ENCODE data around the gene SVOP.

The SVOP gene

GRCh38 chr12:108939594-108939993 is 81.3 kb downstream of the SVOP start:
- peak; percentile 5 to 44 for DNase-seq
- no peaks in the 10 kb centered on the region for H3K79me2 ChIP-seq (ENCODE audit: control insufficient read depth, insufficient read depth, low read length, poor library complexity)
- no peaks in the 10 kb centered on the region for H3K36me3 ChIP-seq (ENCODE audit: control insufficient read depth in 1 of 2, insufficient read depth in 2 of 2, low read length in 2 of 2)
- no peak overlapping the region for H3K14ac ChIP-seq (ENCODE audit: low read length)
- H3K23ac ChIP-seq (ENCODE audit: low read length), result no peak overlapping the region
- H3K9ac ChIP-seq (ENCODE audit: low read length), result no peak overlapping the region
- no CpG with 5 or more reads among the region's 1 CpG for WGBS (ENCODE audit: extremely low coverage, insufficient coverage, insufficient read length)
- no peak overlapping the region for H3K4ac ChIP-seq (ENCODE audit: low read depth, low read length)
- H2BK5ac ChIP-seq (ENCODE audit: low read depth, low read length, poor library complexity), result no peak overlapping the region
- no peak overlapping the region for H2AK5ac ChIP-seq (ENCODE audit: low read length)
- no peak overlapping the region for H3K4me3 ChIP-seq (ENCODE audit: low read depth, low read length)
- H3K4me1 ChIP-seq (ENCODE audit: control insufficient read depth in 1 of 2, insufficient read depth in 2 of 2, low read length in 2 of 2), result no peaks in the 10 kb centered on the region
- no peak overlapping the region for H3K18ac ChIP-seq (ENCODE audit: low read length)
- H4K91ac ChIP-seq (ENCODE audit: low read depth, low read length), result no peak overlapping the region
- H3K4me2 ChIP-seq (ENCODE audit: low read length), result no peak overlapping the region
- no peak overlapping the region for H3K27ac ChIP-seq (ENCODE audit: low read depth, low read length)
- no peak overlapping the region for H2BK12ac ChIP-seq (ENCODE audit: low read length)
- H3K79me1 ChIP-seq (ENCODE audit: low read length), result no peaks in the 10 kb centered on the region
- no peak overlapping the region for H2BK120ac ChIP-seq (ENCODE audit: insufficient read depth, low read length, poor library complexity)
- H4K8ac ChIP-seq (ENCODE audit: low read depth, low read length), result no peak overlapping the region
- no peaks in the 10 kb centered on the region for H3K27me3 ChIP-seq (ENCODE audit: insufficient read depth, low read length)
- no peak overlapping the region for H2AFZ ChIP-seq (ENCODE audit: insufficient read depth, low read length, poor library complexity)
- no peak overlapping the region for H4K12ac ChIP-seq (ENCODE audit: low read depth, low read length)
- no peaks in the 10 kb centered on the region for H3K9me3 ChIP-seq (ENCODE audit: insufficient read depth, low read depth, low read length)

GRCh38 chr12:108938247-108938924 is 82.5 kb downstream of the SVOP start:
- Histone ChIP-seq H2AFZ (ENCODE audit: insufficient read depth, low read length, poor library complexity) (no peak overlapping the region), H4K91ac (ENCODE audit: low read depth, low read length) (no peak overlapping the region), H3K9me3 (ENCODE audit: insufficient read depth, low read depth, low read length) (no peaks in the 10 kb centered on the region), H3K79me2 (ENCODE audit: control insufficient read depth, insufficient read depth, low read length, poor library complexity) (no peaks in the 10 kb centered on the region), H3K4me2 (ENCODE audit: low read length) (no peak overlapping the region), H3K14ac (ENCODE audit: low read length) (no peak overlapping the region), H3K9ac (ENCODE audit: low read length) (no peak overlapping the region), H4K12ac (ENCODE audit: low read depth, low read length) (no peak overlapping the region), H2BK5ac (ENCODE audit: low read depth, low read length, poor library complexity) (no peak overlapping the region), H3K4me3 (ENCODE audit: low read depth, low read length) (no peak overlapping the region), H4K8ac (ENCODE audit: low read depth, low read length) (no peak overlapping the region), H3K18ac (ENCODE audit: low read length) (no peak overlapping the region), H3K4ac (ENCODE audit: low read depth, low read length) (no peak overlapping the region), H3K79me1 (ENCODE audit: low read length) (no peaks in the 10 kb centered on the region), H3K36me3 (ENCODE audit: control insufficient read depth in 1 of 2, insufficient read depth in 2 of 2, low read length in 2 of 2) (no peaks in the 10 kb centered on the region), H2AK5ac (ENCODE audit: low read length) (no peak overlapping the region), H3K27ac (ENCODE audit: low read depth, low read length) (no peak overlapping the region), H2BK120ac (ENCODE audit: insufficient read depth, low read length, poor library complexity) (no peak overlapping the region), H2BK12ac (ENCODE audit: low read length) (no peak overlapping the region), H3K23ac (ENCODE audit: low read length) (no peak overlapping the region), H3K27me3 (ENCODE audit: insufficient read depth, low read length) (no peaks in the 10 kb centered on the region), H3K4me1 (ENCODE audit: control insufficient read depth in 1 of 2, insufficient read depth in 2 of 2, low read length in 2 of 2) (no peaks in the 10 kb centered on the region)
- DNase-seq, result no peak
- no CpG with 5 or more reads among the region's 13 CpGs for WGBS (ENCODE audit: extremely low coverage, insufficient coverage, insufficient read length)

- WGBS (ENCODE audit: extremely low coverage, insufficient coverage, insufficient read length), result no CpG with 5 or more reads among the region's 7 CpGs
- no peak overlapping the region for H3K14ac ChIP-seq (ENCODE audit: low read length)
- no peak overlapping the region for H4K12ac ChIP-seq (ENCODE audit: low read depth, low read length)
- no peak overlapping the region for H4K8ac ChIP-seq (ENCODE audit: low read depth, low read length)
- H3K4me2 ChIP-seq (ENCODE audit: low read length), result no peak overlapping the region
- H3K4ac ChIP-seq (ENCODE audit: low read depth, low read length), result no peak overlapping the region
- no peak overlapping the region for H2AK5ac ChIP-seq (ENCODE audit: low read length)
- H3K79me1 ChIP-seq (ENCODE audit: low read length), result no peaks in the 10 kb centered on the region
- no peak overlapping the region for H2AFZ ChIP-seq (ENCODE audit: insufficient read depth, low read length, poor library complexity)
- no peak overlapping the region for H4K91ac ChIP-seq (ENCODE audit: low read depth, low read length)
- H3K4me3 ChIP-seq (ENCODE audit: low read depth, low read length), result no peak overlapping the region
- no peaks in the 10 kb centered on the region for H3K36me3 ChIP-seq (ENCODE audit: control insufficient read depth in 1 of 2, insufficient read depth in 2 of 2, low read length in 2 of 2)
- H3K23ac ChIP-seq (ENCODE audit: low read length), result no peak overlapping the region
- no peak for DNase-seq
- H3K4me1 ChIP-seq (ENCODE audit: control insufficient read depth in 1 of 2, insufficient read depth in 2 of 2, low read length in 2 of 2), result peaks cover 0 to 2% of the 10 kb centered on the region in 2 experiments
- H3K18ac ChIP-seq (ENCODE audit: low read length), result no peak overlapping the region
- H3K27ac ChIP-seq (ENCODE audit: low read depth, low read length), result no peak overlapping the region
- no peak overlapping the region for H2BK12ac ChIP-seq (ENCODE audit: low read length)
- no peak overlapping the region for H2BK120ac ChIP-seq (ENCODE audit: insufficient read depth, low read length, poor library complexity)
- H3K79me2 ChIP-seq (ENCODE audit: control insufficient read depth, insufficient read depth, low read length, poor library complexity), result no peaks in the 10 kb centered on the region
- no peaks in the 10 kb centered on the region for H3K27me3 ChIP-seq (ENCODE audit: insufficient read depth, low read length)
- H3K9me3 ChIP-seq (ENCODE audit: insufficient read depth, low read depth, low read length), result no peaks in the 10 kb centered on the region
- H2BK5ac ChIP-seq (ENCODE audit: low read depth, low read length, poor library complexity), result no peak overlapping the region
- no peak overlapping the region for H3K9ac ChIP-seq (ENCODE audit: low read length)
Measured at GRCh38 chr12:108935159-108935763, 85.6 kb downstream of the SVOP start.

DNA sequence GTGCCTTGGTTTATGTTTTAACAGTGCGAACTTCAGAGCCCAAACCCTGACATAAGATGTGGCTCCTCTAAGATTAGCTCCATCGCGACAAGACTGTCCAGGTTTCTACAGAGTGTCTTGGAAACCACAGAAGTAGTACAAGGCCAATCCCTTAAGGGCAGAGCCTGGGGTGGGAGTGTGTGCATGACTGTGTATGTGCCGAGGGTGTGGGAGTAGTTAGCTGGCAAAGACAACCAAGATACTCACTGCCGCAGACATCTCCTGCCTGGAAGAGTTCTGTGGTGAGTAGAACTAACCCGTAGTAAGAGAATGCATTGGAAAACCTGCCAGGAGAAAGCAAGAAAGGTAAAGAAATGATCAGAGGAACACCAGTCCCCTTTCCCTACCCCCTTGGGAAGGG is 86.9 kb downstream of the SVOP start:
- Histone ChIP-seq H3K79me2 (ENCODE audit: control insufficient read depth, insufficient read depth, low read length, poor library complexity) (no peaks in the 10 kb centered on the region), H4K91ac (ENCODE audit: low read depth, low read length) (no peak overlapping the region), H4K8ac (ENCODE audit: low read depth, low read length) (no peak overlapping the region), H2BK120ac (ENCODE audit: insufficient read depth, low read length, poor library complexity) (no peak overlapping the region), H3K27me3 (ENCODE audit: insufficient read depth, low read length) (no peaks in the 10 kb centered on the region), H3K4me3 (ENCODE audit: low read depth, low read length) (no peak overlapping the region), H3K9me3 (ENCODE audit: insufficient read depth, low read depth, low read length) (no peaks in the 10 kb centered on the region), H3K79me1 (ENCODE audit: low read length) (no peaks in the 10 kb centered on the region), H3K14ac (ENCODE audit: low read length) (no peak overlapping the region), H3K4me1 (ENCODE audit: control insufficient read depth in 1 of 2, insufficient read depth in 2 of 2, low read length in 2 of 2) (peaks cover 0 to 2% of the 10 kb centered on the region in 2 experiments), H2BK5ac (ENCODE audit: low read depth, low read length, poor library complexity) (no peak overlapping the region), H2AFZ (ENCODE audit: insufficient read depth, low read length, poor library complexity) (no peak overlapping the region), H2BK12ac (ENCODE audit: low read length) (no peak overlapping the region), H2AK5ac (ENCODE audit: low read length) (no peak overlapping the region), H4K12ac (ENCODE audit: low read depth, low read length) (no peak overlapping the region), H3K23ac (ENCODE audit: low read length) (no peak overlapping the region), H3K4me2 (ENCODE audit: low read length) (no peak overlapping the region), H3K4ac (ENCODE audit: low read depth, low read length) (no peak overlapping the region), H3K9ac (ENCODE audit: low read length) (no peak overlapping the region), H3K27ac (ENCODE audit: low read depth, low read length) (peak overlapping the region; percentile 6), H3K36me3 (ENCODE audit: control insufficient read depth in 1 of 2, insufficient read depth in 2 of 2, low read length in 2 of 2) (no peaks in the 10 kb centered on the region), H3K18ac (ENCODE audit: low read length) (no peak overlapping the region)
- WGBS (ENCODE audit: extremely low coverage, insufficient coverage, insufficient read length), result no CpG with 5 or more reads among the region's 6 CpGs
- no peak for DNase-seq
